Peyer's patch (tissue), 4 donors: Measurements from ENCODE around the gene NDUFAF5. TPM values are rescaled to one million over a fixed set of nuclear protein-coding genes. Genes with fewer than 3 reads are reported as not detected.
"Not testable (repeated sequence)": the region's sequence is repeated elsewhere in the genome, so short reads cannot be mapped to it uniquely, and the experiment has no call there.

ENCODE experiments used
- DNase-seq, 3 donors: peaks; one replicate each; pipeline ENCODE4 v3.0.0-alpha.2; 2017 to 2019
- H3K27ac ChIP-seq, 4 donors: fragments of 200-600 bp; sonication (generic); one replicate each; pipeline ENCODE4 v1.5.1; 2016 to 2019
- H3K27me3 ChIP-seq, 2 donors: fragments of 200-600 bp; sonication (generic); one replicate each; pipeline ENCODE4 v1.5.1; 2019
- H3K36me3 ChIP-seq, 3 donors: fragments of 200-600 bp; sonication (generic); one replicate each; pipeline ENCODE4 v1.5.1; 2016 to 2019
- H3K4me1 ChIP-seq, 4 donors: fragments of 200-600 bp; sonication (generic); one replicate each; pipeline ENCODE4 v1.5.1; 2016 to 2019
- H3K4me3 ChIP-seq, 4 donors: fragments of 200-600 bp; sonication (generic); 1 replicate in 3 of 4; 2 replicates in 1 of 4; pipeline ENCODE4 v1.5.1; 2016 to 2019; ENCODE audit warnings: mild to moderate bottlenecking in 1 of 4
- H3K9me3 ChIP-seq, 4 donors: fragments of 200-600 bp; sonication (generic); one replicate each; pipeline ENCODE4 v1.5.1; 2016 to 2019; ENCODE audit warnings: mild to moderate bottlenecking in 1 of 4
- CTCF ChIP-seq, 6 experiments: fragments of 450-650 bp in 4 of 6; fragments of 200-600 bp in 2 of 6; sonication (generic) in 1 of 6; IDR thresholded peaks; one replicate each; pipeline ENCODE4 v1.5.1; 2017 to 2019; ENCODE audit warnings: antibody characterized with exemption in 6 of 6, mild to moderate bottlenecking in 3 of 6, moderate library complexity in 1 of 6
- POLR2A ChIP-seq, 2 donors: fragments of 450-650 bp; IDR thresholded peaks; one replicate each; pipeline ENCODE4 v1.5.1; 2017; ENCODE audit warnings: antibody characterized with exemption in 2 of 2, mild to moderate bottlenecking in 2 of 2, moderate library complexity in 2 of 2
- total RNA-seq, 4 donors: library from RNA; depleted of rRNA; stranded (reverse); fragments of >200 nt; gene quantifications; one replicate each; pipeline ENCODE4 v1.1.0, GENCODE V29; 2016

NDUFAF5 gene
- total RNA-seq, 4 donors from 2014 or later: 15.4 to 25.4 (median 23.0) TPM

- TF ChIP-seq CTCF (IDR thresholded peaks at IDR 0.05) (no peak), POLR2A (IDR thresholded peaks at IDR 0.05) (no peak)
- DNase-seq: no peak
- no peaks in the 10 kb centered on the region for H3K27me3 ChIP-seq
- H3K4me3 ChIP-seq: no peak overlapping the region
- no peaks in the 10 kb centered on the region for H3K9me3 ChIP-seq
- H3K27ac ChIP-seq: no peak overlapping the region
- H3K4me1 ChIP-seq: no peaks in the 10 kb centered on the region
- H3K36me3 ChIP-seq: no peaks in the 10 kb centered on the region
These were observed 28.3 kb upstream of the NDUFAF5 start for GRCh38 chr20:13756551-13756950.

- H3K27me3 ChIP-seq: no peaks in the 10 kb centered on the region
- peaks cover 0 to 3% (median 0%) of the 10 kb centered on the region in 3 donors for H3K36me3 ChIP-seq
- no peak for DNase-seq
- H3K4me3 ChIP-seq: peak overlapping the region in 2 of 4 donors; percentile 13 to 27
- TF ChIP-seq POLR2A (IDR thresholded peaks at IDR 0.05): no peak
- no peak for TF ChIP-seq CTCF (IDR thresholded peaks at IDR 0.05)
- no peaks in the 10 kb centered on the region for H3K4me1 ChIP-seq
- H3K9me3 ChIP-seq: no peaks in the 10 kb centered on the region
- H3K27ac ChIP-seq: peak overlapping the region in 3 of 4 donors; percentile 2 to 36 (median 7)
These were observed 25.9 kb upstream of the NDUFAF5 start for GRCh38 chr20:13758884-13759283.

- H3K4me3 ChIP-seq, H3K4me1 ChIP-seq, DNase-seq, H3K27ac ChIP-seq, H3K9me3 ChIP-seq, H3K27me3 ChIP-seq: not testable (repeated sequence)
- peaks cover 0 to 19% (median 0%) of the 10 kb centered on the region in 3 donors for H3K36me3 ChIP-seq
These were observed 24.3 kb upstream of the NDUFAF5 start for GRCh38 chr20:13760451-13760946.

GRCh38 chr20:13765299-13765698, 19.5 kb upstream of the NDUFAF5 start:
- peaks cover 0 to 63% (median 0%) of the 10 kb centered on the region in 3 donors for H3K36me3 ChIP-seq
- no peaks in the 10 kb centered on the region for H3K9me3 ChIP-seq
- no peak overlapping the region for H3K27ac ChIP-seq
- TF ChIP-seq POLR2A (IDR thresholded peaks at IDR 0.05): no peak
- no peak for TF ChIP-seq CTCF (IDR thresholded peaks at IDR 0.05)
- no peaks in the 10 kb centered on the region for H3K27me3 ChIP-seq
- no peak for DNase-seq
- no peaks in the 10 kb centered on the region for H3K4me1 ChIP-seq
- H3K4me3 ChIP-seq: no peak overlapping the region

GRCh38 chr20:13765868-13766416, 18.9 kb upstream of the NDUFAF5 start:
- Histone ChIP-seq H3K9me3 (no peaks in the 10 kb centered on the region), H3K36me3 (peaks cover 0 to 69% (median 0%) of the 10 kb centered on the region in 3 donors), H3K4me3 (no peak overlapping the region), H3K27ac (no peak overlapping the region), H3K4me1 (no peaks in the 10 kb centered on the region), H3K27me3 (no peaks in the 10 kb centered on the region)
- TF ChIP-seq CTCF (IDR thresholded peaks at IDR 0.05) (no peak), POLR2A (IDR thresholded peaks at IDR 0.05) (no peak)
- DNase-seq: no peak

GRCh38 chr20:13770141-13770540, 14.7 kb upstream of the NDUFAF5 start:
- peaks cover 0 to 83% (median 0%) of the 10 kb centered on the region in 3 donors for H3K36me3 ChIP-seq

More at GRCh38 chr20:13770141-13770540, 14.7 kb upstream of the NDUFAF5 start:
- no peaks in the 10 kb centered on the region for H3K4me1 ChIP-seq
- H3K27me3 ChIP-seq: no peaks in the 10 kb centered on the region
- H3K27ac ChIP-seq: no peak overlapping the region
- no peaks in the 10 kb centered on the region for H3K9me3 ChIP-seq
- no peak overlapping the region for H3K4me3 ChIP-seq
- no peak for DNase-seq
- TF ChIP-seq POLR2A (IDR thresholded peaks at IDR 0.05) (no peak), CTCF (IDR thresholded peaks at IDR 0.05) (no peak)
